Esophagus muscularis mucosa (tissue), 3 donors: ENCODE results near the gene ZSCAN22.

Experiments
- CTCF ChIP-seq, 3 experiments: fragments of 200-600 bp in 2 of 3; fragments of 450-650 bp in 1 of 3; sonication (generic) in 2 of 3; IDR thresholded peaks; one replicate each; pipeline ENCODE4 v1.5.1; 2017 to 2019; ENCODE audit warnings: antibody characterized with exemption in 3 of 3, mild to moderate bottlenecking in 2 of 3, moderate library complexity in 1 of 3
- POLR2A ChIP-seq: fragments of 450-650 bp; IDR thresholded peaks from one replicate; pipeline ENCODE4 v1.6.1; 2017; ENCODE audit warnings: antibody characterized with exemption, moderate library complexity, mild to moderate bottlenecking, low read depth
- POLR2AphosphoS5 ChIP-seq, 2 donors: sonication (generic); formaldehyde crosslinking; IDR thresholded peaks; one replicate each; pipeline ENCODE4 v1.6.1; 2017; ENCODE audit warnings: antibody characterized with exemption in 2 of 2

- TF ChIP-seq CTCF (IDR thresholded peaks at IDR 0.05) (no peak), POLR2AphosphoS5 (IDR thresholded peaks at IDR 0.05) (no peak), POLR2A (no peak)
Measured at GRCh38 chr19:58356766-58357480, 30.1 kb downstream of the ZSCAN22 start.
